HepG2 (cell line): Measurements from ENCODE around the gene NGDN. TPM values are rescaled to one million over a fixed set of nuclear protein-coding genes. Genes with fewer than 3 reads are reported as not detected.
A peak's percentile ranks its signal among the peaks of the same experiment; 100 is the strongest.

ENCODE experiments used
- ATF3 ChIP-seq: sonication (generic); formaldehyde crosslinking; IDR thresholded peaks from 2 replicates; pipeline ENCODE4 v1.4.0; 2020; ENCODE audit warnings: missing genetic modification reagents
- ATF5 ChIP-seq: sonication (generic); formaldehyde crosslinking; IDR thresholded peaks from 2 replicates; pipeline ENCODE4 v1.4.0; 2020; ENCODE audit warnings: mild to moderate bottlenecking, low read depth, missing genetic modification reagents
- ATM ChIP-seq: fragments of 450-650 bp; IDR thresholded peaks from 2 replicates; pipeline ENCODE4 v1.7.1; 2017; ENCODE audit warnings: mild to moderate bottlenecking, borderline replicate concordance
- CCAR2 ChIP-seq: fragments of 200-400 bp; formaldehyde crosslinking; optimal IDR thresholded peaks from 2 replicates; pipeline ENCODE3; 2018; ENCODE audit warnings: low read depth, mild to moderate bottlenecking, low read length, moderate library complexity
- HNF1B ChIP-seq: sonication (generic); formaldehyde crosslinking; IDR thresholded peaks from 2 replicates; pipeline ENCODE4 v1.5.1; 2020; ENCODE audit warnings: mild to moderate bottlenecking, moderate library complexity, missing genetic modification reagents
- MAFF ChIP-seq: IDR thresholded peaks from 2 replicates; pipeline ENCODE4 v1.6.1; 2011; ENCODE audit warnings: low read depth, low read length, improper control_type of control experiment
- MBNL3 ChIP-seq: fragments of 250-450 bp; sonication (Bioruptor Pico); conservative IDR thresholded peaks from 2 replicates; pipeline ENCODE4 v1.8.0; 2022; ENCODE audit warnings: mild to moderate bottlenecking, inconsistent platforms
- SOX13 ChIP-seq, 3 experiments: fragments of 450-650 bp in 1 of 3; sonication (generic) in 1 of 3; formaldehyde crosslinking in 1 of 3; IDR thresholded peaks in 2 of 3; conservative IDR thresholded peaks in 1 of 3; 2 replicates each; pipeline versions ENCODE4 v1.5.0 to v1.6.1; 2016 to 2020; ENCODE audit warnings: antibody characterized with exemption in 1 of 3, mild to moderate bottlenecking in 1 of 3, missing compliant biosample characterization in 1 of 3, missing genetic modification reagents in 1 of 3, moderate library complexity in 1 of 3
- TEF ChIP-seq: sonication (generic); formaldehyde crosslinking; IDR thresholded peaks from 2 replicates; pipeline ENCODE4 v1.5.0; 2020; ENCODE audit warnings: missing genetic modification reagents
- USF2 ChIP-seq, 2 experiments: sonication (generic) in 1 of 2; formaldehyde crosslinking in 1 of 2; IDR thresholded peaks; 2 replicates each; pipeline versions ENCODE4 v1.5.1 to v1.6.1; 2011 to 2020; ENCODE audit warnings: borderline replicate concordance in 1 of 2, low read depth in 1 of 2, low read length in 1 of 2, mild to moderate bottlenecking in 1 of 2, missing genetic modification reagents in 1 of 2, moderate library complexity in 1 of 2
- XBP1 ChIP-seq: sonication (generic); formaldehyde crosslinking; IDR thresholded peaks from 2 replicates; pipeline ENCODE4 v1.5.0; 2020; ENCODE audit warnings: missing genetic modification reagents
- ZBTB4 ChIP-seq: sonication (generic); formaldehyde crosslinking; IDR thresholded peaks from 2 replicates; pipeline ENCODE4 v1.4.0; 2020; ENCODE audit warnings: missing genetic modification reagents, mild to moderate bottlenecking, borderline replicate concordance
- ZBTB7B ChIP-seq: sonication (generic); formaldehyde crosslinking; IDR thresholded peaks from 2 replicates; pipeline ENCODE4 v1.4.0; 2020; ENCODE audit warnings: missing genetic modification reagents
- ZNF24 ChIP-seq: fragments of 450-650 bp; IDR thresholded peaks from 2 replicates; pipeline ENCODE4 v1.6.1; 2017; ENCODE audit warnings: antibody characterized with exemption, mild to moderate bottlenecking
- ZNF317 ChIP-seq: sonication (generic); formaldehyde crosslinking; IDR thresholded peaks from 2 replicates; pipeline ENCODE4 v1.5.0; 2020; ENCODE audit warnings: mild to moderate bottlenecking, missing genetic modification reagents
- ZNF550 ChIP-seq: sonication (generic); formaldehyde crosslinking; IDR thresholded peaks from 2 replicates; pipeline ENCODE4 v1.4.0; 2020; ENCODE audit warnings: mild to moderate bottlenecking, missing genetic modification reagents, borderline replicate concordance
- ZNF644 ChIP-seq: IDR thresholded peaks from 2 replicates; pipeline ENCODE4 v1.6.1; 2016; ENCODE audit warnings: low read depth
- ZNF670 ChIP-seq: sonication (generic); formaldehyde crosslinking; IDR thresholded peaks from 2 replicates; pipeline ENCODE4 v1.8.0; 2022; ENCODE audit warnings: mild to moderate bottlenecking, missing genetic modification reagents, borderline replicate concordance
- ZNF775 ChIP-seq: sonication (generic); formaldehyde crosslinking; IDR thresholded peaks from 2 replicates; pipeline ENCODE4 v1.4.0; 2020; ENCODE audit warnings: missing genetic modification reagents, mild to moderate bottlenecking, moderate library complexity, borderline replicate concordance
- polyA plus RNA-seq, 8 experiments: library from polyadenylated mRNA; depleted of rRNA in 3 of 8; stranded (reverse) in 7 of 8; unstranded in 1 of 8; fragments of >200 nt; fragmentation: Illumina TruSeq in 4 of 8; extraction: Trizol in 4 of 8; gene quantifications; 2 replicates each; pipeline versions ENCODE4 v1.2.1 to v1.2.3, GENCODE V29; 2011 to 2016; ENCODE audit warnings: low read depth in 4 of 8, missing spikeins in 1 of 8, mixed read lengths in 1 of 8; ENCODE audit not compliant: insufficient read depth in 1 of 8
- total RNA-seq, 5 experiments: library from RNA; depleted of rRNA; stranded (reverse); fragments of >200 nt; fragmentation: Illumina TruSeq; extraction: Trizol; gene quantifications; 2 replicates each; pipeline ENCODE4 v1.2.3, GENCODE V29; 2016; ENCODE audit warnings: low read depth in 1 of 5

Gene NGDN
- total and polyA plus RNA-seq, 2 of the 13 experiments (the other 11 are each of a cell fraction or from before 2014, with no cell fraction given), result 154 to 216 TPM

GRCh38 chr14:23492618-23493272 lies 23.2 kb downstream of the NGDN start (continued):
- no peak for TF ChIP-seq SOX13 (IDR thresholded peaks at IDR 0.05)
- TF ChIP-seq SOX13 (CRISPR knock-in tag; conservative IDR thresholded peaks at IDR 0.05 in 1 of 2, IDR thresholded peaks at IDR 0.05 in 1 of 2), result peak; percentile 39 to 74; a peak in 2 of 4 replicates
- TF ChIP-seq ZNF670 (CRISPR knock-in tag), result peak; percentile 59; the same call in 1 of the 2 replicates
- TF ChIP-seq ZBTB7B (CRISPR knock-in tag), result 0 out of 2 replicates have a peak, but pooled peaks have one; percentile 58
- TF ChIP-seq ZNF550 (CRISPR knock-in tag), result no peak
- no peak for TF ChIP-seq USF2 (IDR thresholded peaks at IDR 0.05; ENCODE audit: low read depth, low read length)
- no peak for TF ChIP-seq USF2 (CRISPR knock-in tag; IDR thresholded peaks at IDR 0.05; ENCODE audit: borderline replicate concordance)
- peak; percentile 83 for TF ChIP-seq ZNF317 (CRISPR knock-in tag)
- peak; percentile 44 for TF ChIP-seq ZNF24
- TF ChIP-seq XBP1 (CRISPR knock-in tag), result no peak
- 0 out of 2 replicates have a peak, but pooled peaks have one; percentile 23 for TF ChIP-seq MAFF
- TF ChIP-seq ATF3 (CRISPR knock-in tag), result peak; percentile 68; the same call in 1 of the 2 replicates
- TF ChIP-seq ATF5, result no peak
- TF ChIP-seq ZBTB4 (CRISPR knock-in tag), result no peak
- no peak for TF ChIP-seq CCAR2
- 0 out of 2 replicates have a peak, but pooled peaks have one; percentile 46 for TF ChIP-seq ZNF644 (CRISPR knock-in tag)
- peak; percentile 11; the same call in 1 of the 2 replicates for TF ChIP-seq ATM
- peak; percentile 88 for TF ChIP-seq TEF (CRISPR knock-in tag)
- peak; percentile 85 for TF ChIP-seq HNF1B (CRISPR knock-in tag)
- no peak for TF ChIP-seq MBNL3
- TF ChIP-seq ZNF775, result no peak
